Adipocyte (in vitro differentiated cells): Measurements from ENCODE around the gene GRIA2.
"Not testable (repeated sequence)": the region's sequence is repeated elsewhere in the genome, so short reads cannot be mapped to it uniquely, and the experiment has no call there.

Experiments
- DNase-seq: peaks from one replicate; pipeline ENCODE4 v3.0.0-alpha.2; 2015; ENCODE audit warnings: low read depth
- H3K27me3 ChIP-seq: replicated peaks from 2 replicates; pipeline ENCODE4 v1.7.0; 2013; ENCODE audit warnings: mild to moderate bottlenecking, low read length, moderate library complexity; ENCODE audit not compliant: control insufficient read depth, insufficient read depth
- H3K36me3 ChIP-seq: 2 replicates; pipeline ENCODE4 v1.7.0; 2013; ENCODE audit warnings: low read length, mild to moderate bottlenecking, moderate library complexity; ENCODE audit not compliant: control insufficient read depth, insufficient read depth, severe bottlenecking
- H3K4me1 ChIP-seq: 2 replicates; pipeline ENCODE4 v1.7.0; 2013; ENCODE audit warnings: mild to moderate bottlenecking, low read length, moderate library complexity; ENCODE audit not compliant: control insufficient read depth, insufficient read depth
- H3K4me3 ChIP-seq: 2 replicates; pipeline ENCODE4 v1.7.0; 2013; ENCODE audit warnings: mild to moderate bottlenecking, low read length, moderate library complexity
- H3K9ac ChIP-seq: 2 replicates; pipeline ENCODE4 v1.7.0; 2013; ENCODE audit warnings: mild to moderate bottlenecking, low read length, moderate library complexity
- H3K9me3 ChIP-seq: 2 replicates; pipeline ENCODE4 v1.7.0; 2013; ENCODE audit warnings: mild to moderate bottlenecking, low read length, moderate library complexity; ENCODE audit not compliant: control insufficient read depth

GRIA2 gene

DNA sequence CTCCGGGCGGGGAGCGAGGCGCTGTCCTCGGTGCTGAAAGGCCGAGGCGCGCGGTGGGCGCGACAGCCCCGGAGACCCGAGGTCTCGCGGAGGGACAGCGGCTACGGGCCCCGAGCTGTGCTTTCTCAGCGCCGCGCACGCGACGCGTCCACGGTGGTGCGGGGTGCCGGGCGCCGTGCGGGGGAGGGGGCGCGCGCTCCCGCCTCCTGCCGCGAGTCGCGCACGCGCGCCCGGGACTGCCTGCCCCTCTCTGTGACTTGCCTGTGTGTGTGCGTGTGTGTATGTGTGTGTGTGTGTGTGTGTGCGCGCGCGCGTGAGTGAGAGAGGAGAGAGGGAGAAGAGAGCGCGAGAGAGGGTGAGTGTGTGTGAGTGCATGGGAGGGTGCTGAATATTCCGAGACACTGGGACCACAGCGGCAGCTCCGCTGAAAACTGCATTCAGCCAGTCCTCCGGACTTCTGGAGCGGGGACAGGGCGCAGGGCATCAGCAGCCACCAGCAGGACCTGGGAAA lies at the start of gene GRIA2:
GRIA2 (plus strand) TSS at position 358 of the 511 bp plus-strand sequence. CDS start 315 bp downstream, outside the sequence.
- Histone ChIP-seq H3K9ac (no peak within 1 kb of the TSS), H3K27me3 (peaks cover 23% of the 10 kb centered on the region), H3K9me3 (no peaks in the 10 kb centered on the region), H3K36me3 (no peaks in the 10 kb centered on the region), H3K4me1 (peaks cover 11% of the 10 kb centered on the region), H3K4me3 (peak within 1 kb of the TSS; percentile 86)
- peak; percentile 78 for DNase-seq

DNA sequence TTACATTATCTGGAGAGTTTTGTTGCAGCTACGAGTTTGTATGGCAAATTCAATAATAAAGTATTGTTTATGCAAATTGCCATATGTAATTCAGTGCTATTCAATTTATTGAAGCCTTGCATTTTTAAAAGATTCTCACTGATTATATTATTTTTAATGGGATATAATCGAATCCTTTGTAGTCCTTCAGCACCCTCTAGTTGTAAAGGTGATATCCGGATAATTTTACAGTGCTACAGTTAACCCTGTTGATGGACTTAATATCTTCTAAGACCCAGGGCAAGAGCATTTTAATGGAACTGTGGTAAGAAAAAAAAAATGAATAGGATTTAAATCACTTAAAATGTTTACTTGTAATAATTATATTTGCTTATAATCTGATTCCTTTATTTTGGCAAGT lies 48.5 kb upstream of the GRIA2 start:
- no peak overlapping the region for H3K9ac ChIP-seq
- no peak overlapping the region for H3K4me3 ChIP-seq
- H3K36me3 ChIP-seq, result no peaks in the 10 kb centered on the region
- no peaks in the 10 kb centered on the region for H3K4me1 ChIP-seq
- DNase-seq, result peak; percentile 13
- H3K27me3 ChIP-seq, result no peaks in the 10 kb centered on the region
- no peaks in the 10 kb centered on the region for H3K9me3 ChIP-seq

DNA sequence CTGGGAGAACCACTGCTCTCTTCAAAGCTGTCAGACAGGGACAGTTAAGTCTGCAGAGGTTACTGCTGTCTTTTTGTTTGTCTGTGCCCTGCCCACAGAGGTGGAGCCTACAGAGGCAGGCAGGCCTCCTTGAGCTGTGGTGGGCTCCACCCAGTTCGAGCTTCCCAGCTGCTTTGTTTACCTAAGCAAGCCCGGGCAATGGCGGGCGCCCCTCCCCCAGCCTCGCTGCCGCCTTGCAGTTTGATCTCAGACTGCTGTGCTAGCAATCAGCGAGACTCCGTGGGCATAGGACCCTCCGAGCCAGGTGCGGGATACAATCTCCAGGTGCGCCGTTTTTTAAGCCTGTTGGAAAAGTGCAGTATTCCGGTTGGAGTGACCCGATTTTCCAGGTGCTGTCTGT lies 40.3 kb upstream of the GRIA2 start:
- DNase-seq, H3K27me3 ChIP-seq, H3K4me1 ChIP-seq, H3K4me3 ChIP-seq, H3K9ac ChIP-seq, H3K9me3 ChIP-seq, H3K36me3 ChIP-seq: not testable (repeated sequence)

DNA sequence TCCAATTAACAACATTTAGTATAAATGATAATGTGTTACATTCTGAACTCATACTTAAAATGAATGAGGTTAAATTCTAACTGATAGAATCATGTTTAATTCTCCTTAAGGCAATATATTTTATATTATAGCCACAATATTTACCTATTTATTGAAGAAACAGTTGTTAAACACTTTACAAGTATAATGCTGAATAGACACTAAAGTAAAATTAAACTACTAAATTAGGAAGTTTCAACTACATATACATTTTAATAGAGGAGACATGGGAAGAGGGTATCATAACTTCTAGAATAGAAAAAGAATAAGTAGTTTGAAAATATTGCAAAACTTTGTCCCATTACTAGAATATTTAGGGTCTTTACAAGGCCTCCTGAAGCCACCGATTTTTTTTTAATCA lies 36.2 kb upstream of the GRIA2 start:
- no peak overlapping the region for H3K9ac ChIP-seq
- H3K4me3 ChIP-seq, result no peak overlapping the region
- H3K9me3 ChIP-seq, result no peaks in the 10 kb centered on the region
- no peak for DNase-seq
- no peaks in the 10 kb centered on the region for H3K4me1 ChIP-seq
- no peaks in the 10 kb centered on the region for H3K27me3 ChIP-seq
- no peaks in the 10 kb centered on the region for H3K36me3 ChIP-seq

GRCh38 chr4:157185363-157185762 lies 35.2 kb upstream of the GRIA2 start:
- Histone ChIP-seq H3K27me3 (no peaks in the 10 kb centered on the region), H3K36me3 (no peaks in the 10 kb centered on the region), H3K4me1 (no peaks in the 10 kb centered on the region), H3K9me3 (no peaks in the 10 kb centered on the region), H3K4me3 (no peak overlapping the region), H3K9ac (no peak overlapping the region)
- peak; percentile 6 for DNase-seq

GRCh38 chr4:157195374-157195773 lies 25.2 kb upstream of the GRIA2 start:
- Histone ChIP-seq H3K4me3 (no peak overlapping the region), H3K9ac (no peak overlapping the region), H3K9me3 (no peaks in the 10 kb centered on the region), H3K36me3 (no peaks in the 10 kb centered on the region), H3K27me3 (no peaks in the 10 kb centered on the region), H3K4me1 (no peaks in the 10 kb centered on the region)
- DNase-seq, result no peak

GRCh38 chr4:157196046-157196445 lies 24.5 kb upstream of the GRIA2 start:
- Histone ChIP-seq H3K9me3 (no peaks in the 10 kb centered on the region), H3K4me1 (no peaks in the 10 kb centered on the region), H3K9ac (no peak overlapping the region), H3K36me3 (no peaks in the 10 kb centered on the region), H3K4me3 (no peak overlapping the region), H3K27me3 (no peaks in the 10 kb centered on the region)
- no peak for DNase-seq

GRCh38 chr4:157204634-157205244 lies 15.8 kb upstream of the GRIA2 start:
- no peak for DNase-seq
- H3K27me3 ChIP-seq, result no peaks in the 10 kb centered on the region
- H3K9ac ChIP-seq, result no peak overlapping the region
- no peaks in the 10 kb centered on the region for H3K4me1 ChIP-seq
- no peaks in the 10 kb centered on the region for H3K36me3 ChIP-seq
- no peaks in the 10 kb centered on the region for H3K9me3 ChIP-seq
- H3K4me3 ChIP-seq, result no peak overlapping the region

GRCh38 chr4:157217708-157218107 lies 2.8 kb upstream of the GRIA2 start:
- no peak overlapping the region for H3K4me3 ChIP-seq
- peak; percentile 65 for DNase-seq
- no peaks in the 10 kb centered on the region for H3K36me3 ChIP-seq
- peaks cover 8% of the 10 kb centered on the region for H3K4me1 ChIP-seq
- no peaks in the 10 kb centered on the region for H3K9me3 ChIP-seq
- H3K9ac ChIP-seq, result no peak overlapping the region
- H3K27me3 ChIP-seq, result peaks cover 20% of the 10 kb centered on the region

GRCh38 chr4:157219711-157220370 lies 687 bp upstream of the GRIA2 start:
- H3K27me3 ChIP-seq, result peaks cover 23% of the 10 kb centered on the region
- DNase-seq, result no peak
- H3K4me3 ChIP-seq, result peak overlapping the region; percentile 64

DNA sequence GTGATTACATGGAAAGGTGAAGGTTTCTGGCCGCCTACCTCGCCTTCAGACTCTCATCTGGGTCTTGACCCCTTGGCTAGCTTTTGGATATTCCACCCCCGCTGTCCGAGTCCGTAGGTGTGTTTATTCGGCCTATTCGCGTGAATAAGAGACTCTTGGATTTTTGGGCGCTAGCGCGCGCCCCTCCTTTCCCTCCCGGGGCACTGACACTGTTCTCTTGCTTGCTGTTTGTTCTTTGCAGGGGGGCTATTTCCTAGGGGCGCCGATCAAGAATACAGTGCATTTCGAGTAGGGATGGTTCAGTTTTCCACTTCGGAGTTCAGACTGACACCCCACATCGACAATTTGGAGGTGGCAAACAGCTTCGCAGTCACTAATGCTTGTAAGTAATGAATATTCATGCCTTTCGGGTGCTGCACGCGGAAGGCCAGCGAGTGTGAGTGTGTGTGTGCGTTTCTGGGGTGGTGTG lies 932 bp downstream of the GRIA2 start:
- Histone ChIP-seq H3K9me3 (no peaks in the 10 kb centered on the region), H3K36me3 (no peaks in the 10 kb centered on the region), H3K4me1 (peaks cover 11% of the 10 kb centered on the region), H3K27me3 (peaks cover 23% of the 10 kb centered on the region), H3K4me3 (peak overlapping the region; percentile 86), H3K9ac (no peak overlapping the region)
- DNase-seq, result no peak

More at GRCh38 chr4:157219711-157220370, 687 bp upstream of the GRIA2 start:
- Histone ChIP-seq H3K9ac (no peak overlapping the region), H3K9me3 (no peaks in the 10 kb centered on the region), H3K4me1 (peaks cover 11% of the 10 kb centered on the region), H3K36me3 (no peaks in the 10 kb centered on the region)
